Activated CD8-positive, alpha-beta T cell treated with anti-CD3 and anti-CD28 coated beads for 36 hours (primary cell): ENCODE data around the gene HRC. TPM values are rescaled to one million over a fixed set of nuclear protein-coding genes. Genes with fewer than 3 reads are reported as not detected.
"Not testable (repeated sequence)": the region's sequence is repeated elsewhere in the genome, so short reads cannot be mapped to it uniquely, and the experiment has no call there.

Experiments used
- ATAC-seq: fragments of 200-7000 bp; cut with Tn5 transposase; one replicate; pipeline ENCODE4 v1.10.0; 2021; ENCODE audit warnings: mild to moderate bottlenecking, moderate library complexity
- CTCF ChIA-PET: fragments of 350-600 bp; sonication (Branson Sonifier 250); formaldehyde crosslinking; loops from one replicate; lab custom pipeline; 2021; ENCODE audit warnings: antibody characterized with exemption; lab: Charles Lee
- POLR2A ChIA-PET: fragments of 350-600 bp; sonication (Branson Sonifier 250); formaldehyde crosslinking; loops from one replicate; lab custom pipeline; 2021; ENCODE audit warnings: antibody characterized with exemption; lab: Charles Lee
- DNase-seq: peaks from one replicate; pipeline ENCODE4 v3.0.0-alpha.2; 2020
- H3K27ac Mint-ChIP-seq: one replicate; pipeline ENCODE4 v1.8.0; 2021; ENCODE audit warnings: mild to moderate bottlenecking, mixed read lengths
- H3K27me3 Mint-ChIP-seq: one replicate; pipeline ENCODE4 v1.8.0; 2021; ENCODE audit warnings: mixed read lengths
- H3K36me3 Mint-ChIP-seq: one replicate; pipeline ENCODE4 v1.8.0; 2021; ENCODE audit warnings: low read depth, mixed read lengths
- H3K4me1 Mint-ChIP-seq: one replicate; pipeline ENCODE4 v1.8.0; 2021; ENCODE audit warnings: low read depth, mixed read lengths
- H3K4me3 Mint-ChIP-seq: one replicate; pipeline ENCODE4 v1.8.0; 2021; ENCODE audit warnings: mild to moderate bottlenecking, moderate library complexity, mixed read lengths
- H3K9me3 Mint-ChIP-seq: one replicate; pipeline ENCODE4 v1.8.0; 2021; ENCODE audit warnings: mixed read lengths
- CTCF ChIP-seq: fragments of 200-600 bp; IDR thresholded peaks from one replicate; pipeline ENCODE4 v1.8.0; 2022; ENCODE audit warnings: antibody characterized with exemption, mild to moderate bottlenecking
- intact Hi-C: fragments of 100-400 bp; cut with micrococcal nuclease; formaldehyde crosslinking; loops from one replicate; pipeline ENCODE4 v1.10.0; 2022
- total RNA-seq, 2 experiments: library from RNA; stranded (reverse); gene quantifications; one replicate each; pipeline ENCODE4 v1.2.3, GENCODE V29; 2021

HRC gene
- total RNA-seq, 2 experiments from 2014 or later, result not detected

GRCh38 chr19:49126575-49126974 is 28.6 kb downstream of the HRC start:
- H3K27me3 Mint-ChIP-seq, result peaks cover 2% of the 10 kb centered on the region
- no peak for ATAC-seq
- H3K4me3 Mint-ChIP-seq, result no peak overlapping the region
- POLR2A ChIA-PET, result interaction anchor here (1.4 to 2.8 kb wide), 2 partner anchors 12 to 29 kb away, joined by 4 to 9 read pairs; partner anchors contain the start of gene LIN7B
- H3K4me1 Mint-ChIP-seq, result peaks cover 8% of the 10 kb centered on the region
- no peaks in the 10 kb centered on the region for H3K9me3 Mint-ChIP-seq
- intact Hi-C loops, result no loop called here
- no peak for TF ChIP-seq CTCF
- H3K36me3 Mint-ChIP-seq, result peaks cover 1% of the 10 kb centered on the region
- CTCF ChIA-PET, result interaction anchor here (2.2 kb wide), 1 partner anchor 12 kb away, joined by 14 read pairs; the partner anchor contains the start of gene LIN7B
- H3K27ac Mint-ChIP-seq, result no peak overlapping the region
- no peak for DNase-seq

GRCh38 chr19:49125025-49125731 is 30.0 kb downstream of the HRC start:
- POLR2A ChIA-PET, result interaction anchor here (1.4 kb wide), 1 partner anchor 27 kb away, joined by 4 read pairs; no protein-coding TSS in a partner anchor
- intact Hi-C loops, result no loop called here
- no peak for ATAC-seq
- no peaks in the 10 kb centered on the region for H3K9me3 Mint-ChIP-seq
- H3K27ac Mint-ChIP-seq, result no peak overlapping the region
- no peak for TF ChIP-seq CTCF
- H3K27me3 Mint-ChIP-seq, result peaks cover 10% of the 10 kb centered on the region
- peaks cover 14% of the 10 kb centered on the region for H3K4me1 Mint-ChIP-seq
- CTCF ChIA-PET, result interaction anchor here (1.1 kb wide), 1 partner anchor 27 kb away, joined by 3 read pairs; no protein-coding TSS in a partner anchor
- peaks cover 1% of the 10 kb centered on the region for H3K36me3 Mint-ChIP-seq
- no peak for DNase-seq
- no peak overlapping the region for H3K4me3 Mint-ChIP-seq

- intact Hi-C loops, result not testable (repeated sequence)
- H3K4me1 Mint-ChIP-seq, result peaks cover 11% of the 10 kb centered on the region
Observed at GRCh38 chr19:49123285-49123684, 31.9 kb downstream of the HRC start.

GRCh38 chr19:49121841-49122240 is 33.4 kb downstream of the HRC start:
- H3K27ac Mint-ChIP-seq, H3K27me3 Mint-ChIP-seq, POLR2A ChIA-PET, DNase-seq, H3K4me3 Mint-ChIP-seq, intact Hi-C loops, H3K36me3 Mint-ChIP-seq, ATAC-seq, H3K9me3 Mint-ChIP-seq: not testable (repeated sequence)
- peaks cover 19% of the 10 kb centered on the region for H3K4me1 Mint-ChIP-seq
- CTCF ChIA-PET, result interaction anchor here (2.1 kb wide), 1 partner anchor 24 kb away, joined by 9 read pairs; no protein-coding TSS in a partner anchor

More at GRCh38 chr19:49123285-49123684, 31.9 kb downstream of the HRC start:
- H3K9me3 Mint-ChIP-seq, H3K4me3 Mint-ChIP-seq, ATAC-seq, DNase-seq, H3K27me3 Mint-ChIP-seq, POLR2A ChIA-PET, H3K36me3 Mint-ChIP-seq, H3K27ac Mint-ChIP-seq: not testable (repeated sequence)
- CTCF ChIA-PET, result interaction anchor here (1.6 kb wide), 1 partner anchor 26 kb away, joined by 4 read pairs; no protein-coding TSS in a partner anchor

GRCh38 chr19:49120868-49121267 is 34.3 kb downstream of the HRC start:
- H3K9me3 Mint-ChIP-seq, result no peaks in the 10 kb centered on the region
- peaks cover 6% of the 10 kb centered on the region for H3K36me3 Mint-ChIP-seq
- peak overlapping the region; percentile 49 for H3K4me3 Mint-ChIP-seq
- DNase-seq (no peak), ATAC-seq (no peak)
- intact Hi-C loops, result no loop called here
- TF ChIP-seq CTCF, result no peak
- CTCF ChIA-PET, result interaction anchor here (1.1 to 2.1 kb wide), 6 partner anchors 13 to 288 kb away, joined by 3 to 9 read pairs (median 4); no protein-coding TSS in a partner anchor
- POLR2A ChIA-PET, result interaction anchor here (1.0 to 1.6 kb wide), 3 partner anchors 11 to 15 kb away, joined by 3 read pairs; no protein-coding TSS in a partner anchor
- peaks cover 10% of the 10 kb centered on the region for H3K27me3 Mint-ChIP-seq
- no peak overlapping the region for H3K27ac Mint-ChIP-seq
- peaks cover 22% of the 10 kb centered on the region for H3K4me1 Mint-ChIP-seq

GRCh38 chr19:49120325-49120683 is 34.9 kb downstream of the HRC start:
- intact Hi-C loops, result no loop called here
- H3K27ac Mint-ChIP-seq, result no peak overlapping the region

More at GRCh38 chr19:49120325-49120683, 34.9 kb downstream of the HRC start:
- Mint-ChIP-seq H3K27me3 (peaks cover 10% of the 10 kb centered on the region), H3K4me3 (peak overlapping the region; percentile 49), H3K4me1 (peaks cover 22% of the 10 kb centered on the region), H3K9me3 (no peaks in the 10 kb centered on the region), H3K36me3 (peaks cover 6% of the 10 kb centered on the region)
- DNase-seq, result no peak
- ATAC-seq, result no peak
- no peak for TF ChIP-seq CTCF
- ChIA-PET POLR2A (interaction anchor here (1.0 to 1.6 kb wide), 5 partner anchors 8 to 26 kb away, joined by 3 to 6 read pairs (median 3); no protein-coding TSS in a partner anchor), CTCF (interaction anchor here (1.1 to 2.1 kb wide), 6 partner anchors 12 to 289 kb away, joined by 3 to 9 read pairs (median 4); no protein-coding TSS in a partner anchor)
